ENCODE data around the gene GFI1. TPM values are rescaled to one million over a fixed set of nuclear protein-coding genes. Genes with fewer than 3 reads are reported as not detected.
"Not testable (repeated sequence)": the region's sequence is repeated elsewhere in the genome, so short reads cannot be mapped to it uniquely, and the experiment has no call there.

Gene GFI1
- polyA plus RNA-seq, 1 donor: 0.28 TPM

DNA sequence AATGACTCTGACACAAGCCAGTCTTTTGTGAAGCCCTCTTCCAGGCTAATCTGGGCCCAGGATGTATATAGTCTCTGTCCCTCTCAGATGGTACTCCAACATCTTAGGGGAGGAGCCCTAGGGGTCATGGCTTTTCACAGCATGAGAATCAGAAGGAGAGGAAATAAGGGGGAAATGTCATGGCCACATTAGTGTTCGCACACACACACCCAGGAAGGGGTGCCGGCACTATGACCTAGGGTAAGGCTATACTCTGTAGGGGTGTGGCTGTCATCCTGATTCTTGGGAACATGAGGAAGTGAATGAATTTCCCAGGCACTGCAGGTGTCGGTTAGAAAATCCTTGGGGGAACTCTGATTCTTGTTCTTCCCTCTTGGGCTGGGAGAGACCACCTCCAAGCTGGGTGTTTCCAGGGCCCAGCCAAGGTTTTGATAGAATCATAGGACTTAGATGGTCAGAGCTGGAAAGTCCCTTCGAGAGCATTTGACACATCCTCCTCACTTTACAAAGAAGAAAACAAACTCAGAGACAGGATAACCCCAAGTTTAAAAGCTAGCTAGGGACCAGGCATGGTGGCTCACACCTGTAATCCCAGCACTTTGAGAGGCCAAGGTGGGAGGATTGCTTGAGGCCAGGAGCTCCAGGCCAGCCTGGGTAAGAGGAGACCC is 22.0 kb downstream of the GFI1 start:
- no peak for DNase-seq

DNA sequence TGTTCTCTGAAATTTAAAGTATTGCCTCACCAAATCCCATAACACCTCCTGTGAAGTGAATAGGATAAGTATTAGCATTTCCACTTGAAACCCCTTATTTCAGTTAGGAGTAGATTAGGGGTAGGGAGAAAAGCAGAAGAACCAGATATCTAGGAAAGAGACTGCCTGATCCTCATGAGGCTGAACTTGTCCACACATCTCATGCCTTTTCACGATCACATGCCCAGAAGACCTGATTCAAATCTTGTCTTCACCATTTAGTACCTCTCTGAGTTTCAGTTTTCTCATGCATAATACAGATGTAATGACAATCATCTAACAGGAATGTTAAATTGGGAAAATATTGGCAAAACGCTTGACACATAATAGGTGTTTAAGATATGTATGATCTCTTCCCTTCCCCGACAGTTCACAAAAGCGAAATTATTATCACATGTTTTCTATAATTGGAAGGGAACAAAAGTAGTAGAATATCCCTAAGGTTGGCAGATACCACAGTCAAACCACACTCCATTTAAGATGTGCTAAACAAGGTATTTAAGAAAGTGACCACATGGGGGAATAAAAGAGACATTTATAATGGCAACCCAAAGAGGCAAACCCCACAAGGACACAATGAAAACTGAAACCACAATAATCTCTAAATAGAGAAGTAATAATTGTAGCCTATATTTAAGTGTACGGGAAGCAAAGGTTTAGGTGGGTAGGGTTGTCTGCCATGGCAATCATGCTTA is 25.2 kb downstream of the GFI1 start:
- DNase-seq: no peak

DNA sequence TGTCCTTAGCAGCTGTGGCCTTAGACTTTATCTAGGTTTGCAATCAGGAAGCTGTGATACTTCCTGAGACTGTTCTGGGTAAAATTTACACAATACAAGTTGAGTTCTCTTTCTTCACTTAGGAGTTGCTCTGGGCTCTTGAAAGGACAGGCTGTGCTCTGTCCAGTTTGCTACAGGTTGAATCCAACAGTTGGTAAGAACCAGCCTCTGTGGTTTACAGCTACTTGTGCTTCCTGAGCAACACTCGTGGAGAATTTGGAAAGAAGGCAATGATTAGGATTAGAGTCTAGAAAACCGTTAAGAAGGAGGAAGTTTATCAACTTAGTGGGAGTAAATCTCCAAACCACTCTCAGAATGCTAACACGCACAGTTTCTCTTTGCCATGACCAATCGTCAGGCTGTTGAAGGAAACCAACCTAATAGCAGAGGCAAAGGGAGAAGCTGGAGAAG is 26.8 kb downstream of the GFI1 start:
- DNase-seq: no peak

DNA sequence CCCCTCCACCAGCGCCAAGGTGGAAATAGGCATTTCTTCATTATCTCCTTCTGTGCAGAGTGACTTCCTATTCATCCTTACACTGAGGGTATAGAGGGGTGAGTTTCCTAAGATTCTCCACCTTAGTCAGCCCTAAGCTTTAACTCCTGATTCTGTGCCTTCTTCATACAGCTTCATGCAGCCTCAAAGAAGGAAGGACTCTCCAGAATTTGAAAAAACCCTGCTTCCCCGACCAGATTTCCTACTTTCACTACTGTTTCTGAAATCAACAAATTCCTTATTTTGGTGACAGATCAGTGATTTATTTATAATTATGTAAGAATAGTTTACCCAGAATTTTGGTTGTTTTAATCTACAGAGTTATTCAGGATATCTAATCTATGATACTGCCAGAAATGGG is 28.6 kb downstream of the GFI1 start:
- DNase-seq: no peak

DNA sequence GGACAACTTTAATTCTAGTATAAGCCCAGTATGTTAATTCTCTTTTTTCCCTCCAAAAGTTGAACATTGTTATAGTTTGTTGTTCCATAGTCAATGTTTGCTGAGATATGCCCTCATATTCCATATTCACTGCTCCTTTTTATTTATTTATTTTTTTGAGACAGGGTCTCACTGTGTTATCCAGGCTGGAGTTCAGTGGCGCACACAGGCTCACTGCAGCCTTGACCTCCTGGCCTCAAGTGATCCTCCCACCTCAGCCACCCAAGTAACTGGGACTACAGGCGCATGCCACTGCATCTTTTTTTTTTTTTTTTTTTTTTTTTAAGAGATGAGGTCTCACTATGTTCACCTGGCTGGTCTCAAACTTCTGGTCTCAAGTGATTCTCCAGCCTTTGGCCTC is 38.7 kb downstream of the GFI1 start:
- DNase-seq: no peak

DNA sequence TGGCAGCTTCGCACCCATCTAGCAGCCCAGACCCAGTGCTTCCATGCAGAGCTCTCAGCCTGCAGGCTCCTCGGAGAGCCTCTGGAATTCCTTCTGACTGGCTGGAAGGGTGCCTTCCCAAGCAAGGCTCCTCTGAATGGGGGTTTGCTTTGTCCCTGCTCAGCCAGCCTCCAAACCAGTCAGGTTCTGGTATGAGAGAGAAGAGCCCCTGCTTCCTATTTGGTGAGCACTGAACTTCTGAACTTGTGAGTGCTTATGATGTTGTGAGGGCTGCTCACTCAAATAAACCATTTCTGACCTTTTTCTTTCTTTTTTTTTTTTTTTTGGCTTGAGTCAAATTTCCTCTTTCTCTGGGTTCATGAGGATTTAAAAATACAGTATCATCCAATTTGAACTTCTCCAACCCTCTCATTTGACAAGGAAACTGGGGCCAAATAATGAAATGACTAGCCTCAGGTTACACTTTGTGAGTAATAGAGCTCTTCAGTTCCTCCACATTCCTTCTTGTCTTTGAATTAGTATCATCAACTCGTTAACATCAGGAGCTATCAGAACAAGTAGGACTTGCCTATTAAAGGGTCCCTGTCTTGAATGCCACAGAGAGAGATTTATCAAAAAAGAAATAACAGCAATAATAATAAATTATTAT is 39.6 kb downstream of the GFI1 start:
- no peak for DNase-seq

DNA sequence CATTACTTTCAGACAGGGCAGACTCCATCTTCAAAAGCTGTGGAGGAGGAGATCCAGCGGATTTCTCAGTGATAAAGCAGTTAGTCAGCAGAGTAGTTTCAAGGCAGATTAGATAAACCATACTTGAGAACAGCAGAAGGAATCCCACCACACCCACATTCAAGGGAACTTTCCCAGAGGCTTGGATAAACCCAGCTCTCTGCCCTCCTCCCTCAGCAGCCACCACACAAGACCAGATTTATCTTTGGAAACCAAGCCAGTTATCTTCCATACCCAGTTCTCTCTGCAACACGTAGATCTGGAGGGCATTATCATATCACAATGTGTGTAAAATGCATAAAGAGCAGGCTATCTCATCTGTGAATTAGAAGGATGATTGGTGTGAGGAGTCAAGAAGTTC is 40.2 kb downstream of the GFI1 start:
- DNase-seq: no peak

DNA sequence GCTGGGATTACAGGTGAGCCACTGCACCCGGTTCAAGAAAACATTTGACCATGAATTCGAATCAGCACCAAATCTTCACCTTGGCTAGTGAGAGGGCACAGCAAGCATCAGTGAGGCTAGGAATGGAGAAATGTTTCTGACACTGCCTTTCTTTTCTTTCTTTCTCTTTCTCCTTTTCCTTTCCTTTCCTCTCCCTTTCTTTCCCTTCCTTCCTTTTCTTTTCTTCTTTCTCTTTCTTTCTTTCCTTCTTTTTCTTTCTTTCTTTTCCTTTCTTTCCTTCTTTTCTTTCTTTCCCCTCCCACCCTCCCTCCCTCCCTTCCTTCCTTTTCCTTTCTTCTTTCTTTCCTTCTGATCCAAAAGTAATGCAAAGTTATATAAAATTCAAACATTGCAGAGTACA is 40.9 kb downstream of the GFI1 start:
- no peak for DNase-seq

DNA sequence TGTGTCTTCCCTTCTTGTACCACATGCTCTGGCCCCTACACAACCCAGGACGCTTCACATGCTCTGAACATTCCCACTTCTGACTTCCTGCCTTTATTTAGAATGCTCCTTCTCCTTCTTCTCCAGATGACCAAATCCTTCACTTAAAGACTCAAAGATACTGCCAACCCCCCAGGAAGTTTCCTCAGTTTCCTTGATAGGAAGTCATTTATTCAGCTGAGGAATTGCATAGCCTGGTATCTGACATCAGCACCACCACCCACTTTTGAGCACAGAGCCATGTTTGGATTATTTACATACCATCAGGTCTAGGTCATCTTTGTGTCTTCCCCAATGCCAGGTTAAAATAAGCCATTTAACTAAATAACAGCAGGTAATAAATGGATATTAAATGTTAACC is 42.4 kb downstream of the GFI1 start:
- no peak for DNase-seq

DNA sequence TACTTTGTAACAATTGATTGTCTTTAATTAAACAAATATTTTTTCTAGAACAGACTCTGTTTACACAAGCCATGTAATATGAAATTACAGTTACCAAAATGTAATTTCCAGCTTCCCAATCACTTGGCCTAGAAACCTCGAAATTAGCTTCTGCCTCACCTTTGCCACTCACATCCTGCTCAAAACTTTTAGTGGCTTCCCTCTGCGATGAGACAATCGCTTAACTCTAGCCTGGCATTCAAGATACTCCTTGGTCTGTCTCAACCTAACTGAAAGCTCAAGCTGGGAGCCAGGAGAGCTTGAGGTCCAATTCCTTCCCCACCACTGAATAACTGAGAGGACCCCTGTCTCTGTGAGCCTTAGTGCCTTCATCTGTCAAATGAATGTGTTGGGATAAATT is 42.8 kb downstream of the GFI1 start:
- no peak for DNase-seq

DNA sequence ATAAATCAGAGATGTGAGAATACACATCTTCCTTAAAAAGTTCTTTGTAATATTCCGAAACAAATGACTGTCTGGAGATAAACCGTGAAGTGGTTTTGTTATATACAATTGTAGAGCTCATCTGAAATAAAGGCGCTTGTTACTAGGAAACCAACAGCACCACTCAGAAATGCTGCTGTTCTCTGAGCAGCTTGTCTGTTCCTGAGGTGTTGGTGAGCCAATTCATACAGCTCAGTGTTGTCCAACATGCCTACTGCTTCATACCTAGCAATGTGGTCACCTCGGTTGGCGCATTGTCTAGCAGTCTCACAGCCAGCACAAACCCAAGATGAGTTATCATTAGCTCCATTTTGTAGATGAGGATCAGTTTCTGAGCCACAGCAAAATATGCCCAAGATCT is 44.4 kb downstream of the GFI1 start:
- no peak for DNase-seq

DNA sequence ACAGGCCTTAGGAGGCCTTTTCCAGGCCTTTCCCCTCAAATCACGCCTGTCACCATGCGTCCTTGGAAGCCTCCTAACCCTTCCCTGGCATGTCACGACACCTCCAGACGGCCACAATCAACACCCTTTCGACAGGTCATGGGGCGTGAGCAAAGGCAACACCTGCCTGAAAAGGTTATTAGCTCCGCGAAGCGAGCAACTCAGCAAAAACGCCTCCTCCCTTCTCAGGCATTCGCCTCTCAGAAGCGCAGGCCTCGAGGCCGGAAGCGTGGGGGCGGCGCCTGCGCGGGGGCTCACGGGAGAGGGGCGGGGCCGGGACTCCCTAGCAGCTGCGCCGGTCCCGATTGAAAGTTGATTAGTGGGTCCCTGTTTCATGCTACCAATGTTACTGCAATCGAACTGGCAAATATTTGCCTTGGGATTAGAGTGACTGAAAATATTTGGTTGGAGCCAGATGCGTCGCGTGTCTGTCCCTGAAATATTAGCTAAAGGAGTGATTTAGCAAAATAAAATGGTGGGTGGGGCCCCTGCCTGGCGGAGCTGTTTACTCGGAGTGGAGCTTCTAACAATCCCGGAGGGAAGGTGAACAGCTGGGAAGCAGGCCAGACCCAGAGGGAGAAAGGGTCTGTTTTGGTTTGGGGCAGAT is 44.9 kb downstream of the GFI1 start:
- DNase-seq: no peak

DNA sequence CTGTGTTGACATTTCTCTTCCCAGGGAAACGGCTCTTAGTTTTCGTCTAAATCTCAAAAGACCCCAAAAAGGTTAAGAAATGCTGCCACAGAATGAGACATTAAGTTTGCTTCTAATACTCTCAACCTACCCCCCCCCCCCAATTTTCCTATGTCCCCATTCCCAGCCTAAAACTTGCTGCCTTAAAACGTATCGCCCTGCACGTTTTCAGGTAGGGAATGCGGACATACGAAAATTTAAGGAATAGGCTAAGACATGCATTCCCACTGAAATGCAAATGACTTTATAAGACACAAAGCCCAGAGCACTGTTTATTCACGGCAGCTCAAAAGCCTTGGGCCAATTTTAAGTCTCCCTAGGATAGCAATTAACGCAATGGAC is 45.4 kb downstream of the GFI1 start:
- DNase-seq: no peak

DNA sequence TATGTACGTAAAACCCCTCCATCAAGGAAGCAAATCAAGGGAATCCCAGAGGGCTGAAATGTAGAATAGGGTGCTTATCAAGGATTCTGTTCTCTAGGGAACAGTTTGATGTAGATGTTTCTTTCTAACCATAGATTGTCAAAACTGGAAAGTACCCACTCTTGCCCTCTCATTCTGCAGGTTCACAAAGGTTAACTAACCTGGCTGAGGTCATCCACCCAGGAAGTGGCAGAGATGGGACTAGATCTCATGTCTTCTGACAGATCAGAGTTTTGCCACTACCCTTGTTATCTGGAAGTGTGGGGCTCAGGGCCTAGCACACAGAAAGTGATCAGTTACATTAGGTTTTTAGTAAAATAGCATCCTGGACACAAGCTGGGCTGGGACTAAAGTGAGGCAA is 47.4 kb downstream of the GFI1 start:
- no peak for DNase-seq

DNA sequence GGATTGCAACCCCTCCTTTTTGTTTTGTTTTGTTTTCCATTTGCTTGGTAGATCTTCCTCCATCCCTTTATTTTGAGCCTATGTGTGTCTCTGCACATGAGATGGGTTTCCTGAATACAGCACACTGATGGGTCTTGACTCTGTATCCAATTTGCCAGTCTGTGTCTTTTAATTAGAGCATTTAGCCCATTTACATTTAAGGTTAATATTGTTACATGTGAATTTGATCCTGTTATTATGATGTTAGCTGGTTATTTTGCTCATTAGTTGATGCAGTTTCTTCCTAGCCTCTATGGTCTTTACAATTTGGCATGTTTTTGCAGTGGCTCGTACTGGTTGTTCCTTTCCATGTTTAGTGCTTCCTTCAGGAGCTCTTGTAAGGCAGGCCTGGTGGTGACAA is 52.2 kb downstream of the GFI1 start:
- not testable (repeated sequence) for DNase-seq

DNA sequence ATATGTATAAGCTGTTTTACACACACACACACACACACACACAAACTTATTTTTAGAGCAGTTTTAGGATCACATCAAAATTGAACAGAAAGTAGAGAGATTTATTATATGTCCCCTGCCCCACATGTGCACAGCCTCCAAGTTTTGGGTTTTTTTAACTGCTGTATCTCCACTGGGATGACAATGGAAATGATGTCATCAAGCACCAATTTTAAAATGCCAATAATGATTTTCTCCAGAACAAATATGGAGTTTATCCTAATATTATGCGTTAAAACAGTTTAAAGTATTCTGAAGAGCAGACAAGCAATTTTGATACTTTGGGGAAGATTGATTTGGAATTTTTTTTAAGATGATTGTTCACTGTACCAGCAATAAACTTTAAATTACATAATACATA is 56.7 kb downstream of the GFI1 start:
- DNase-seq: no peak

DNA sequence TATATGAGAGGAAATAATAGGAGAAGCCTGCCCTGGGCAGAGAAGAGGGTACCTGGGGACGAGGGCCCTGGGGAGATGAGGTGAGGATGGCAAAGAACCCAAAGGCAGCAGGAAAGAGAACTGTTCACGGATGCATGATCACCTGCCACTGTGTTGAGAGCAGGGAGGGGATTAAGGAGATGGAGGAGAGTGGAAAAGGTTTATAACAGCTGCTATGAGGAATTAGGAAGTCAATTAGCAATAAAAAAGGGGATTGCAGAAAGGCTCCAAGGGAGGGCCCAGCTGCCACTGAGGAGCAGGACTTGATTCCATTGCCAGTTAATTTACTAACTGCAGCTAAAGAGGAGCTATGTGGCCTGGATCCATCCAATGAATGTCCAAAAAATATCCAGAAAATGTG is 61.1 kb downstream of the GFI1 start:
- DNase-seq: no peak

Other genes starting within 250 kb of the GFI1 start
- 11.9 TPM for gene GLMN, start 187.9 kb downstream of the GFI1 start, polyA plus RNA-seq (ENCODE audit: insufficient read length)
- gene RPAP2, start 187.9 kb downstream of the GFI1 start, polyA plus RNA-seq (ENCODE audit: insufficient read length): 16.6 TPM

All from hindlimb muscle (tissue), 1 donor.